Hepatocyte (in vitro differentiated cells): ENCODE data around the gene NEK1.

Source experiments
- EZH2 ChIP-seq: fragments of 200-600 bp; sonication (generic); IDR thresholded peaks from 2 replicates; pipeline ENCODE4 v1.6.1; 2016; ENCODE audit warnings: antibody characterized with exemption, mild to moderate bottlenecking, borderline replicate concordance
- TF ChIP-seq, protein P1 (sequence below): fragments of 200-600 bp; sonication (generic); IDR thresholded peaks from 2 replicates; pipeline ENCODE4 v1.5.1; 2016; ENCODE audit warnings: antibody characterized with exemption, mild to moderate bottlenecking; ENCODE audit not compliant: poor library complexity

DNA sequence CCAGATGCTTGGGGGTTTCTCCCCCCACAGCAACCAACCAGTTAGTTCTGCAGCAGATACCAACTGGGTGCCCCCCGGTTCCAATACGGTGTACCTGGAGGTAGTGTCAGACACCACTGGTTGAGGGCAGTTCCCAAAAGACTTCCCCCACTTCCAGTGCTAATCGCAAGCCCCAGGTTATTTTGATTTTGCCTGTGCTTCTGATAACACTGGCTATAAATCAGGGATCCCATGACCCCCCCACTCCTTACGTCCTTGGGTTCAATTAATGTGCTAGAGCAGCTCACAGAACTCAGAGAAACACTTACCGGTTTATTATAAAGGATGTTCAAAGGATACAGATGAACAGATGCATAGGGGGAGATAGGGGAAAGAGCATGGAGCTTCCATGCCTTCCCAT lies 13.5 kb upstream of the NEK1 start:
- TF ChIP-seq, protein P1, sequence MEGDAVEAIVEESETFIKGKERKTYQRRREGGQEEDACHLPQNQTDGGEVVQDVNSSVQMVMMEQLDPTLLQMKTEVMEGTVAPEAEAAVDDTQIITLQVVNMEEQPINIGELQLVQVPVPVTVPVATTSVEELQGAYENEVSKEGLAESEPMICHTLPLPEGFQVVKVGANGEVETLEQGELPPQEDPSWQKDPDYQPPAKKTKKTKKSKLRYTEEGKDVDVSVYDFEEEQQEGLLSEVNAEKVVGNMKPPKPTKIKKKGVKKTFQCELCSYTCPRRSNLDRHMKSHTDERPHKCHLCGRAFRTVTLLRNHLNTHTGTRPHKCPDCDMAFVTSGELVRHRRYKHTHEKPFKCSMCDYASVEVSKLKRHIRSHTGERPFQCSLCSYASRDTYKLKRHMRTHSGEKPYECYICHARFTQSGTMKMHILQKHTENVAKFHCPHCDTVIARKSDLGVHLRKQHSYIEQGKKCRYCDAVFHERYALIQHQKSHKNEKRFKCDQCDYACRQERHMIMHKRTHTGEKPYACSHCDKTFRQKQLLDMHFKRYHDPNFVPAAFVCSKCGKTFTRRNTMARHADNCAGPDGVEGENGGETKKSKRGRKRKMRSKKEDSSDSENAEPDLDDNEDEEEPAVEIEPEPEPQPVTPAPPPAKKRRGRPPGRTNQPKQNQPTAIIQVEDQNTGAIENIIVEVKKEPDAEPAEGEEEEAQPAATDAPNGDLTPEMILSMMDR: no peak
- TF ChIP-seq EZH2: no peak
